Testis (tissue), 2 donors: ENCODE measurements around the gene SELENOM.

Experiments
- POLR2A ChIP-seq: fragments of 450-650 bp; IDR thresholded peaks from one replicate; pipeline ENCODE4 v1.6.1; 2017; ENCODE audit warnings: antibody characterized with exemption, mild to moderate bottlenecking, moderate library complexity
- TF ChIP-seq, protein P1 (sequence below), 3 experiments: fragments of 450-650 bp in 2 of 3; fragments of 200-600 bp in 1 of 3; sonication (generic) in 1 of 3; IDR thresholded peaks; one replicate each; pipeline ENCODE4 v1.5.1; 2016 to 2019; ENCODE audit warnings: antibody characterized with exemption in 3 of 3, mild to moderate bottlenecking in 2 of 3, moderate library complexity in 1 of 3

DNA sequence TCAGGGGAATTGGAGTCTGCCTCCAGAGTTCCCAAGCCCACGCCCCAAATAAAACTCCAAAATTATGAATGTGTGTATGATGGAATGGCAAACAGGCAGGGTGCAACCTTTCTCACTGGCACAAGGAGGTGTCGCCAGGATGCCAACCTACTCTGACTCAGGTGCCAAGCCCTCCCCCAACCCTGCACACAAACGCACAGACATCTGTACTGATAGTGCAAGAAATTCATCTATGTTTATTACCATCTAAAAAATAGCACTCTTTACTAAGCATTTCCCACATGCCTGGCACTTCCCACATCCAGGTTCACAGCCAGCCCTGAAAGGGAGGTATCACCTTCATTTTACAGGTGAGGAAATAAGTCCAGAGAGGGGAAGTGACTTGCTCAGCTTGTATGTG is 31.7 kb upstream of the SELENOM start:
- TF ChIP-seq, protein P1, sequence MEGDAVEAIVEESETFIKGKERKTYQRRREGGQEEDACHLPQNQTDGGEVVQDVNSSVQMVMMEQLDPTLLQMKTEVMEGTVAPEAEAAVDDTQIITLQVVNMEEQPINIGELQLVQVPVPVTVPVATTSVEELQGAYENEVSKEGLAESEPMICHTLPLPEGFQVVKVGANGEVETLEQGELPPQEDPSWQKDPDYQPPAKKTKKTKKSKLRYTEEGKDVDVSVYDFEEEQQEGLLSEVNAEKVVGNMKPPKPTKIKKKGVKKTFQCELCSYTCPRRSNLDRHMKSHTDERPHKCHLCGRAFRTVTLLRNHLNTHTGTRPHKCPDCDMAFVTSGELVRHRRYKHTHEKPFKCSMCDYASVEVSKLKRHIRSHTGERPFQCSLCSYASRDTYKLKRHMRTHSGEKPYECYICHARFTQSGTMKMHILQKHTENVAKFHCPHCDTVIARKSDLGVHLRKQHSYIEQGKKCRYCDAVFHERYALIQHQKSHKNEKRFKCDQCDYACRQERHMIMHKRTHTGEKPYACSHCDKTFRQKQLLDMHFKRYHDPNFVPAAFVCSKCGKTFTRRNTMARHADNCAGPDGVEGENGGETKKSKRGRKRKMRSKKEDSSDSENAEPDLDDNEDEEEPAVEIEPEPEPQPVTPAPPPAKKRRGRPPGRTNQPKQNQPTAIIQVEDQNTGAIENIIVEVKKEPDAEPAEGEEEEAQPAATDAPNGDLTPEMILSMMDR (IDR thresholded peaks at IDR 0.05) = no peak
- no peak for TF ChIP-seq POLR2A
